Motor neuron (in vitro differentiated cells): ENCODE measurements around the gene RPS21. TPM values are rescaled to one million over a fixed set of nuclear protein-coding genes. Genes with fewer than 3 reads are reported as not detected.
A peak's percentile ranks its signal among the peaks of the same experiment; 100 is the strongest.
"Not testable (repeated sequence)": the region's sequence is repeated elsewhere in the genome, so short reads cannot be mapped to it uniquely, and the experiment has no call there.

Experiments
- ATAC-seq, 8 experiments: fragments of 200-7000 bp; cut with Tn5 transposase; replicated peaks in 6 of 8; 2 replicates each; pipeline ENCODE4 v1.8.0; 2021; ENCODE audit warnings: mild to moderate bottlenecking in 8 of 8, moderate library complexity in 8 of 8
- H3K27ac ChIP-seq, 2 donors: fragments of 250-450 bp; sonication (Bioruptor Pico); 2 replicates each; pipeline ENCODE4 v1.9.0; 2021; ENCODE audit warnings: antibody characterized with exemption in 2 of 2, mild to moderate bottlenecking in 2 of 2, moderate library complexity in 1 of 2
- H3K4me1 ChIP-seq, 2 donors: fragments of 250-450 bp; sonication (Bioruptor Pico); replicated peaks in 1 of 2; 2 replicates each; pipeline ENCODE4 v1.6.1; 2021; ENCODE audit warnings: antibody characterized with exemption in 2 of 2, mild to moderate bottlenecking in 2 of 2, moderate library complexity in 1 of 2
- H3K4me3 ChIP-seq, 5 donors: fragments of 250-450 bp; sonication (Bioruptor Pico); 2 replicates each; pipeline ENCODE4 v1.9.0; 2021; ENCODE audit warnings: antibody characterized with exemption in 5 of 5, mild to moderate bottlenecking in 5 of 5, moderate library complexity in 4 of 5
- WGBS, 10 experiments: fragments of 450-650 bp; shearing (Covaris generic); methylation state at CpG; one replicate each; pipeline ENCODE4 v1.0.0; 2022; 5-methylcytosine and 5-hydroxymethylcytosine counted together
- in situ Hi-C, 9 experiments: fragments of 400-800 bp; cut with MboI; loops; one replicate each; pipeline ENCODE4 v1.15.0; 2021; ENCODE audit warnings: low sequenced_read_pairs in 9 of 9, low pct_unique_long_range_greater_than_20kb in 2 of 9; ENCODE audit not compliant: unreplicated experiment in 9 of 9
- total RNA-seq, 8 experiments: library from RNA; unstranded; fragments of 300-600 nt; gene quantifications; 2 replicates each; pipeline versions ENCODE4 v1.2.3 to v1.2.4, GENCODE V29; 2022

RPS21 gene
- total RNA-seq, 8 experiments from 2014 or later, result 960 to 3,776 (median 2,338) TPM

DNA sequence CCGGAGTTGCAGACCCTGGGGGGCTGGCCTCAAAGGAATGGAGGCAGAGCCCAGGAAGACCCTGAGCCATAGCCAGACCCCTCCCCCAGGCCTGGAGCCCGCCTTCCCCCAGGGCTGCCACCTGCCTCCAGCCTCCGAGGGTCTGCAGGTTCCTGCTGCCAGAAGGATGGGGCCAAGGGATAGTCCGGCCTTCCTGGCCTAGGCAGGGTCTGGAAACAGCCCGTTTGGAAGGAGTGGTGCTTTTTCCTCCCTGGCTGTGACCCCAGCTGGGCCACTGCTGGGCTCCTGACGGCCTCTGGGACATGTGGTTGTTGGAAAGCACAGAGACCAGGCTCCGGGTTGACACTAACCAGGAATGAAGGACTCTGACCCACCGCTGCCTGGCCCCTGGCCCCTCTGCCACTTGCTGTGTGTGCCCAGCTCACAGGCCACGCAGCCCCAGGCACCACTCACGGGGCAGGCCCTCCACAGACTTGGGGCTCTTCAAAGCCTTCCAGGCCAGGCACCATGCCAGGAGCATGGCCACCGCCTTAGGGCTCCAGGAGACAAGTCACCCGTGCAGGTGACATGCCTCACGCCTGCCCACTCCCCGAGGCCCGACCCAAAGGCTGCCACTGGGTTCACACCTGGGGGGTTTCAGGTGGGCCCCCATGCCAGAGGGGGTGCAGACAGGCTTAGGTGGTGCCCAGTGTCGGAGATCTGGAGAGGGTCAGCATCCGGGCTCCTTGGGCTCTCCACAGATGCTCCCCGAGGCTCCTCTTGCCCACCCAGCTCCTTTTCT lies 15.9 kb upstream of the RPS21 start:
- Histone ChIP-seq H3K4me1 (peaks cover 49 to 50% of the 10 kb centered on the region in 2 donors), H3K27ac (no peak overlapping the region), H3K4me3 (no peak overlapping the region)
- 33 to 96% (median 66%) methylated on average over 1 to 5 of the region's 18 CpGs; no CpG with 5 or more reads in 4 of the 10 experiments for WGBS, 10 experiments
- ATAC-seq, result no peak
- in situ Hi-C loops, result no loop called here

DNA sequence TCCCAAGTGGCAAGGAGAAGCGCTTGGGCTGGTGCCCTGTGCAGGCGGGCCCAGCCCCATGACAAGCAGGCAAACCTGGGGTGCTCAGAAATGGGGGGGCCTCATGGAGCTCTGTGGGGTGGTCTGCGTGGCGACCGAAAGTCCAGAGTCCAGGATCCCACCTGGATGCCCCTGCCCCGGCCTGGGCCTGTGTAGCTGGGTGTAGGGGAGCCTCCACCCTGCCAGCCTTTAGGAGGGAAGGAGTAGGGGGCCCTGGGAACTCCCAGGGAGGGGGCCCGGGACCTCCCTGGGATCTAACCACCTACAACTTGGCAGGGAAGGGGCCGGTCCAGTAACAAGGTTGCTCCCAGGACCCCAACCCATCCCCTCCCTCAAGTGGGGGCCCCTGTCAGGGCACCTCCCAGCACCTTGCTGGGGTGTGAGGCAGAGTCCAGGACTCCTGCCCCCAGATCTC lies 15.3 kb upstream of the RPS21 start:
- WGBS, 10 experiments, result 86 to 89% methylated on average over 2 to 3 of the region's 8 CpGs; no CpG with 5 or more reads in 8 of the 10 experiments
- Histone ChIP-seq H3K4me1 (peaks cover 50 to 54% of the 10 kb centered on the region in 2 donors), H3K27ac (no peak overlapping the region), H3K4me3 (no peak overlapping the region)
- in situ Hi-C loops, result no loop called here
- no peak for ATAC-seq

DNA sequence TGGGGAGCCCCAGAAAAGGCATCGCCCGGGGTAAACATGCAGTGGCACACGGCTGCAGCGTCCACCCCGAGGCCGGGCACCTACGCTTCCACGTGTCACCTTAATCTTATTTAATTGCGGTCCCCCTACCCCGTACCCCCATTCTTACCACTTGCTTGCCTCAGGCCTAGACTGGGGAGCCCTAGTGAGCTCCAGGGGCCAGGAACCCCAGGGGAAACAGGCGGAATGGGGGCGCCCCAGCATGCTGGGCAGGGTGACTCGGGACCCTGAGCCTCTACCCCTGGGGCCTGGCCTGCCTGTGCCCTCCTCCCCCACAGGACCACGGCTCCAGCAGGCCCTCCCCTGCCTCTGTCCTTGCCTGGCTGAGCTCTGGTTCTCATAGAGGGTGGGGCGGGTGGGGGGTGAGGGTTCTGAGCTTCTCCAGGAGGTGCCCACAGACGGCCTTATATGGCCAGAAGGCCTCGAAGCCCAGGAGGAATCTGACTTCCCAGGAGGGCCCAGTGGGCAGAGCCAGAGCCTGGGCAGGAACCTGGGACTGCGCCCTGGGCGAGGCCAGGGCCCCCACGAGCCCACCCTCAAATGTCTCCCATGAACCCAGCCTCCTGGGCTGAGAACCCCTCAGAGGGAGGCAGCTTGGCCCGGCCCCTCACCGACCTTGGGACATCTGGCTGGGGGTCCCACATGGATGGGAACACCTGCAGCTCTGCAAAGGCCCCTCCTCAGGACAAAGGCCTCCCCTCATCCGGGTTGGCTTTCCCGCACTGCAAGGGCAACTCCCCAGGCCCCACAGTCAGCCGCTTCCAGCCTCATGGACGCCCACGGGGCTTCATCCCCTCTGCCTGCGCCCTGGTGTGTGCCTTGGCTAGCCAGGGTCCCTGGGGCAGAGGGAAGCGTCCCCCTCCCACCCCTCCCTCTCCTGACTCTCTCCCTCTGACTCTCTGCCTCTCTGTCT lies 14.6 kb upstream of the RPS21 start:
- WGBS, 10 experiments, result 46 to 95% (median 77%) methylated on average over 1 to 5 of the region's 29 CpGs; no CpG with 5 or more reads in 4 of the 10 experiments
- Histone ChIP-seq H3K27ac (no peak overlapping the region), H3K4me3 (no peak overlapping the region), H3K4me1 (peaks cover 50 to 56% of the 10 kb centered on the region in 2 donors)
- in situ Hi-C loops, result no loop called here
- no peak for ATAC-seq

DNA sequence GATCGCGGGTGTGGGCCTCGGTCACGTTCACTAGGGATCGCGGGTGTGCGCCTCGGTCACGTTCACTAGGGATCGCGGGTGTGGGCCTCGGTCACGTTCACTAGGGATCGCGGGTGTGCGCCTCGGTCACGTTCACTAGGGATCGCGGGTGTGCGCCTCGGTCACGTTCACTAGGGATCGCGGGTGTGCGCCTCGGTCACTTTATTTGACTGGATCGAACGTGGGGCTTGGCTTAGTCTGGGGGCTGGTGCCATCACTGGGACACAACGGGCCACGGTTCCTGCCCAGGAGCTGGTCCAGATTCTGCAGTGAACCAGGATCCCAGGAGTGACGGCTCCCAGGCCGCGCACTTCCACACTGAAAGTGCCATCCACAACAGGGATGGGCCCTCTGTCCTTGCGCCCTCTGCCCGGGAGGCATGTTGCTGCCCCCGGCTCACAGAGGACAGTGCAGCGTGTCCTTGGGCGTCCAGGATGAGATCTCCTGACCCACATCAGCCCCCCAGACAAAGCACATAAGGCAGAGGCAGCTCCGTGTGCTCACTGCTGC lies 13.2 kb upstream of the RPS21 start:
- H3K4me3 ChIP-seq, ATAC-seq, in situ Hi-C loops: not testable (repeated sequence)
- Histone ChIP-seq H3K27ac (peak overlapping the region in 1 of 2 donors; percentile 2), H3K4me1 (peaks cover 36 to 42% of the 10 kb centered on the region in 2 donors)
- WGBS, 10 experiments, result 80 to 100% (median 100%) methylated on average over 1 to 3 of the region's 40 CpGs; no CpG with 5 or more reads in 6 of the 10 experiments

DNA sequence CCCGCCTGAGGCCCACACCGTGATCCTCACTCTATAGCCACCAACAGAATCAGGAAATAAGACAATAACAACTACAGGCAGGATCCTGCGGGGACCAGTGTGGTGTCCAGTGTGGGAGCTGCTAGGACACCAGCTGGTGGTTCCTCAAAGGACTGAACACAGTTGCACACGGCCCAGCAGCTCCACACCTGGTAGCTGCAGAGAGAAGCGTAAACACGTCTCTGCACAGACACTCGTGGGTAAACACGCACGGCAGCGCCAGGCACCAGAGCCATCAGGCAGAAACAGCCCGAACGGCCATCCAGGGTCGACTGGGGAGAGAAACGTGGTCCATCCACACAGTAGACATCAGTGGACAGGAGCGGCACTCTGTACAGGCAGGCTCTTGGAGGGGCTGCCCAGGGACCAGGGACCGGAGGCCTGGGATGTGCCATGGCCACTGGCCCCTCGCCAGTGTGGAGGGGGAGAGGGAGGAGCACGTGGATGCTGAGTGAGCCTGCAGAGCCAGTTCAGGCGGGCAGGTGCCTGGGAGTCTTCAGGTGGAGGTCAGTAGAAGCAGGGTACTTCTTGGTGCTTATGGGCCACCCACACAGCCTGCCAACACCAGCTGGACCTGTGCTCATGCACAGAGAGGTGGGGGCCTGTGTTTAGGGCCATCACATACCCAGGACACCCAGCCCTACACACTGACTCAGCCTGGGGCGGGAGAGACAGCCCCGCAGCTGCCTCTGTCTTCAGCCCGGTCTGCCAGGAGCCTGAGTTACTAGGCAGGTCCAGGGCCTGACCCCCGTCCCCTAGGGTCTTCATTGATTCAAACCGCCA lies 12.4 kb upstream of the RPS21 start:
- in situ Hi-C loops, result loop anchor here in 2 of 9 experiments (25.0 kb wide), 2 partner anchors 87 to 187 kb away; partner anchors contain the start of gene MTG2 (in 1 of the 2)
- peak in 7 of 8 experiments; percentile 28 to 77 (median 40) for ATAC-seq
- peak overlapping the region in 1 of 2 donors; percentile 66 for H3K27ac ChIP-seq
- 23 to 100% (median 77%) methylated on average over 1 to 10 of the region's 24 CpGs; no CpG with 5 or more reads in 6 of the 10 experiments for WGBS, 10 experiments
- peaks cover 28 to 33% of the 10 kb centered on the region in 2 donors for H3K4me1 ChIP-seq
- no peak overlapping the region for H3K4me3 ChIP-seq

DNA sequence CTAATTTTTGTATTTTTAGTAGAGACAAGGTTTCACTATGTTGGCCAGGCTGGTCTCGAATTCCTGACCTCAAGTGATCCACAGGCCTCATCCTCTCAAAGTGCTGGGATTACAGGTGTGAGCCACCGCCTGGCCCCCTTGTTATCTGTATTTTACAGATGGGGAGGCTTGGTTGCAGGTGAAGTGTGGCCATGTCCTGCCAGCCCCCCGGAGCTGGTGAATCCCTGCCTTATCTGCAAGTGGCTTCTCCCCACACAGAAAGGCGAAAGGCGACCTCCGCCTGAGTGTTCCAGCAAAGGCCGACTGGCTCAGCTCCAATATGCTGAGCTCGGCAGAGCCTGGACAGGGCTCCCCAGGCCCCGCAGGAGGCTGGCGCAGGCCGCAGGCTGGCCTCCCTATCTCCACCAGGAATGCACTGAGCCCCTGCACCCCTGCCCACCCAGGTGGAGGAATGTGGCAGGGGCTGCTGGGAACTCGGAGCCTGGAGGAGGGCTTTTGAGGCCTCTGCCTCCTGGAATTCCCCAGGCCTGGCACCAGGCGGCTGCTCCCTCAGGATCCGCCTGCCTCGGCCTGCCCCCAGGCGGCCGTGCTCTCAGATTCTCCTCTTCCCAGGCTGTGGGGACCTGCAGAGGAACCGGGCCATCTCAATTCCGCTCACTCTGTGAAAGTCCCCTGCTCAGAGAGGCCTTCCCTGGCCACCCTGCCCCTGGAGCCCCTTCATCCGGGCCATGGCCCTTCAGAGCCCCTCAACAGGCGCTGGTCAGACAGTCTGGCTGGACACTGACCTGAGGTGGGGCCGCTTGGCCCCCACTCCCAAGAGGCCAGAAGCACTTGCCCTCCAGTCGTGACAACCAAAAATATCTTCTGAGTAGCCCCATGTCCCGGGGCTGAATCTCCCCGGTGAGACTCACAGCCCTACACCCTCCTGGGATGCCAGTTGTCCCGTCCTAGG lies 10.5 kb upstream of the RPS21 start:
- in situ Hi-C loops, result loop anchor here in 2 of 9 experiments (25.0 kb wide), 2 partner anchors 89 to 189 kb away; partner anchors contain the start of gene MTG2 (in 1 of the 2)
- Histone ChIP-seq H3K4me3 (no peak overlapping the region), H3K4me1 (peaks cover 15 to 20% of the 10 kb centered on the region in 2 donors), H3K27ac (peak overlapping the region in 1 of 2 donors; percentile 34)
- ATAC-seq, result peak; percentile 9 to 77 (median 54)
- 80% methylated on average over 1 of the region's 26 CpGs; no CpG with 5 or more reads in 9 of the 10 experiments for WGBS, 10 experiments

DNA sequence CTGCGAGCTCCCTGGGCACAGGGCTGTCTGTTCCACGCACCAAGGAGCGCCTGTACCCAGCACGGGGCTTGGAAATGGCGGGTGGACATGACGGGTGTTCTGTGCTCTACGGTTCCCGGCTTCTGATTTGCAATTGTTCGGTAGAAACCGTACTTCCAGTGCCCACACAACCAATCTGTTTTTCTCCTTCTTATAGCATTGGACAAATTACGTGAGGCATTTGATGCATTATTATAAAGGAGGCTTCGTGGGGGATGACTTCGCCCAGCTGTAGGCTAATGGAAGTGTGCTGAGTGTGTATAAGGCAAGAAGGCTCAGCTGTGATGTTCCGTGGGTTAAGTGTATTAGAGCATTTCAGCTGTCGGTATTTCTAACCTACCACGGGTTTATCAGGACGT lies 9.8 kb upstream of the RPS21 start:
- no peak for ATAC-seq
- in situ Hi-C loops, result loop anchor here in 2 of 9 experiments (25.0 kb wide), 2 partner anchors 90 to 190 kb away; partner anchors contain the start of gene MTG2 (in 1 of the 2)
- 58 to 100% (median 92%) methylated on average over 1 to 15 of the region's 17 CpGs; no CpG with 5 or more reads in 1 of the 10 experiments for WGBS, 10 experiments
- no peak overlapping the region for H3K4me3 ChIP-seq
- H3K27ac ChIP-seq, result no peak overlapping the region
- peaks cover 15 to 20% of the 10 kb centered on the region in 2 donors for H3K4me1 ChIP-seq

DNA sequence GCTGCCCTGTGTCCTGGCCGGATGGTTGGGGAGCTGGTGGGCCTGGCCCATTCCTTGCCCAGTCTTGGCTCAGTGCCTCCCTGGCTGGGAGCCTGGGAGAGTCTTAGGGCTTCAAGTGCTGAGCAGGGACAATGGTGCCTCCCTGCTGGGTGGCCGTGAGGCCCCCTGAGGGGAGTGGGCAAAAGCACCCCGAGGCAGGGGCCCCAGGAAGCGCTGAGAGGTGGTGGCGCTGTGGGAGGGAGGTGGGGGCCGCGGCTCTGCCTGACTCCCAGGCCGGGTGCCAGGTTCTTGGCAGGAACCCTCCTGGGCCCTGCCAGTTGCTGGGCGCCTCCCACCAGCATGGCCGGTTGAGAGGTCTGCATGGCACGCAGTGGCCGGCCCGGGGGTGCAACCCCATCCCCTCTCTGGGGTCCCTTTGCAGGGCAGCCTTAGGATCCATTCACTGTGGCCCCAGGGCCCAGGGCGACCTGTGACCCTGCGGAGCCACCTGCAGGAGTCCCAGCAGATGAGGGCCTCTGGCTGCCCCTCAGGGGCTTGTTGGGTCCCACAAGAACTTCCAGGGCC lies 9.2 kb upstream of the RPS21 start:
- in situ Hi-C loops, result loop anchor here in 2 of 9 experiments (25.0 kb wide), 2 partner anchors 90 to 190 kb away; partner anchors contain the start of gene MTG2 (in 1 of the 2)
- peak in 2 of 8 experiments; percentile 21 to 26 for ATAC-seq
- no peak overlapping the region for H3K4me3 ChIP-seq
- H3K4me1 ChIP-seq, result peaks cover 15 to 22% of the 10 kb centered on the region in 2 donors
- WGBS, 10 experiments, result 80 to 100% (median 100%) methylated on average over 1 to 2 of the region's 15 CpGs; no CpG with 5 or more reads in 7 of the 10 experiments
- no peak overlapping the region for H3K27ac ChIP-seq

DNA sequence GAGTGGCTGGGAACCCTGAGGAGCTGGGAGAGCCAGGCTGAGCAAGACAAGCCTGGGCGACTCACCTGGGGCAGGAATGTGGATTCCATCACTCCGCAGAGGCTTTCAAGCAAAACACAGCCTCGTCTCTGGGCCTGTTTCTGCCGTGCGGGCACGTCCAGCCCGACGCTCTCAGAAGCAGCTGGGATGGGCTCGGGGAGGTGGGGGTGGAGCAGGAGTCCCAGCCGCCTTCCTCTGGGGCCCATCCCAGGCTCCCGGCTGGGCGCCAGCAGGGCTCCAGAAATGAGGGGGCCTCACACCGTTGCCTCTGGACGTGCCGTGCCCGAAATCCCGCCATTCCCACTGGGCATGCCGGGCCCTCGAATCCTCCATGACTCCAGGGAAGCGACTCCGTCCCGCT lies 8.7 kb upstream of the RPS21 start:
- 71% methylated on average over 5 of the region's 22 CpGs; no CpG with 5 or more reads in 9 of the 10 experiments for WGBS, 10 experiments
- Histone ChIP-seq H3K4me1 (peaks cover 15 to 22% of the 10 kb centered on the region in 2 donors), H3K27ac (no peak overlapping the region), H3K4me3 (no peak overlapping the region)
- ATAC-seq, result no peak
- in situ Hi-C loops, result loop anchor here in 2 of 9 experiments (25.0 kb wide), 2 partner anchors 91 to 191 kb away; partner anchors contain the start of gene MTG2 (in 1 of the 2)

DNA sequence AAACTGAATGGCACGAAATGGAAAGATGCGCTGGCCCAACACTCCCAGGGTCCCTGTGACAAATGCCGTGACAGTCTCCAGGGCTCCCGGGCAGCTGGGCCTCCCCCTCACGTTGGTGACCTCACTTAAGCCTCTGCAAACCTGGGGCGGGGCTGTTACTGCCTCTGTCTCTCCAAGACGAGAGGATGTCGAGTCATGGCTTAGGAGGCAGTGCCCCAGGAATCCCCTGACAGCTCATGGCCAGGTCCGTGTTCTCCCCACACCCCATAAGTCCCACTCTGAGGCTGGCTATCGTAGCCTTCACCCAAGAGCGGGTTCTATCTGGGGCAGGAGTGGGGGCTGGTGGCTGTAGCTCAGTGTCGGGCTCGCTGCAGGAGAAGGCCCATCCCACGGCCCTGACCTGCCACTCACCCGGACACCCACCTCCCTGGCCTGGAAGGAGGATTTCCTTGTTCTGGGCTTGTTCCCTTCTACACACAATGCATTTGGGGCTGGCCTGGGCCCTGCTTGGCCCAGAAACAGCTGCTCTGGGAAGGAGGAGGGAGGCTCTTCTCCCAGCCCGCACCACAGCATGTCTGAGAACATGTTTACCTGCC lies 5.6 kb upstream of the RPS21 start:
- ATAC-seq, result peak in 3 of 8 experiments; percentile 21 to 25 (median 23)
- Histone ChIP-seq H3K27ac (no peak overlapping the region), H3K4me1 (peaks cover 8 to 11% of the 10 kb centered on the region in 2 donors), H3K4me3 (no peak overlapping the region)
- 80 to 100% (median 90%) methylated on average over 3 to 6 of the region's 16 CpGs; no CpG with 5 or more reads in 6 of the 10 experiments for WGBS, 10 experiments
- in situ Hi-C loops, result loop anchor here in 3 of 9 experiments (10.0 to 25.0 kb wide), 3 partner anchors 76 to 194 kb away; partner anchors contain the start of genes ADRM1 (in 1 of the 3) and MTG2 (in 1 of the 3)
